Activated CD4-positive, alpha-beta T cell treated with anti-CD3 and anti-CD28 coated beads for 36 hours (primary cell): ENCODE measurements around the gene RPRD1B. TPM values are rescaled to one million over a fixed set of nuclear protein-coding genes. Genes with fewer than 3 reads are reported as not detected.

Experiments used
- ATAC-seq: fragments of 200-7000 bp; cut with Tn5 transposase; one replicate; pipeline ENCODE4 v1.10.0; 2021; ENCODE audit warnings: mild to moderate bottlenecking, moderate library complexity
- CTCF ChIA-PET: fragments of 350-600 bp; sonication (Branson Sonifier 250); formaldehyde crosslinking; loops from one replicate; lab custom pipeline; 2021; ENCODE audit warnings: antibody characterized with exemption; lab: Charles Lee
- POLR2A ChIA-PET: fragments of 350-600 bp; sonication (Branson Sonifier 250); formaldehyde crosslinking; loops from one replicate; lab custom pipeline; 2021; ENCODE audit warnings: antibody characterized with exemption, inconsistent platforms; lab: Charles Lee
- DNase-seq: peaks from one replicate; pipeline ENCODE4 v3.0.0-alpha.2; 2020
- H3K27ac Mint-ChIP-seq: one replicate; pipeline ENCODE4 v1.8.0; 2021; ENCODE audit warnings: mixed read lengths
- H3K27me3 Mint-ChIP-seq: one replicate; pipeline ENCODE4 v1.8.0; 2021; ENCODE audit warnings: mixed read lengths
- H3K36me3 Mint-ChIP-seq: one replicate; pipeline ENCODE4 v1.8.0; 2021; ENCODE audit warnings: low read depth, mixed read lengths
- H3K4me1 Mint-ChIP-seq: one replicate; pipeline ENCODE4 v1.8.0; 2021; ENCODE audit warnings: mixed read lengths
- H3K4me3 Mint-ChIP-seq: one replicate; pipeline ENCODE4 v1.8.0; 2021; ENCODE audit warnings: mild to moderate bottlenecking, moderate library complexity, mixed read lengths
- H3K9me3 Mint-ChIP-seq: one replicate; pipeline ENCODE4 v1.8.0; 2021; ENCODE audit warnings: low read depth, mixed read lengths
- intact Hi-C, 2 experiments: fragments of 100-400 bp; cut with DNase I in 1 of 2; cut with micrococcal nuclease in 1 of 2; formaldehyde crosslinking; loops; one replicate each; pipeline versions ENCODE4 v1.14.2 to v1.15.1; 2022 to 2024; cut with DNase I, micrococcal nuclease
- total RNA-seq, 2 experiments: library from RNA; stranded (reverse); gene quantifications; one replicate each; pipeline ENCODE4 v1.2.3, GENCODE V29; 2021

Gene RPRD1B
- total RNA-seq, 2 experiments from 2014 or later = 29.9 to 36.4 TPM

- intact Hi-C loops = no loop called here
- ATAC-seq = no peak
- H3K27me3 Mint-ChIP-seq = no peaks in the 10 kb centered on the region
- no peaks in the 10 kb centered on the region for H3K9me3 Mint-ChIP-seq
- H3K36me3 Mint-ChIP-seq = no peaks in the 10 kb centered on the region
- ChIA-PET CTCF (interaction anchor here (0.6 kb wide), 1 partner anchor 36 kb away, joined by 3 read pairs; no protein-coding TSS in a partner anchor), POLR2A (no interaction called here)
- no peak for DNase-seq
- H3K4me3 Mint-ChIP-seq = no peak overlapping the region
- H3K4me1 Mint-ChIP-seq = peaks cover 3% of the 10 kb centered on the region
- H3K27ac Mint-ChIP-seq = no peak overlapping the region
Observed at GRCh38 chr20:38126146-38126921, 92.8 kb downstream of the RPRD1B start.

GRCh38 chr20:38126932-38127621 is 93.5 kb downstream of the RPRD1B start:
- Mint-ChIP-seq H3K36me3 (no peaks in the 10 kb centered on the region), H3K27me3 (no peaks in the 10 kb centered on the region), H3K9me3 (no peaks in the 10 kb centered on the region), H3K4me3 (no peak overlapping the region), H3K4me1 (peaks cover 3% of the 10 kb centered on the region), H3K27ac (no peak overlapping the region)
- DNase-seq (no peak), ATAC-seq (no peak)
- ChIA-PET CTCF (no interaction called here), POLR2A (no interaction called here)
- intact Hi-C loops = no loop called here

GRCh38 chr20:38127920-38128528 is 94.5 kb downstream of the RPRD1B start:
- intact Hi-C loops = no loop called here
- H3K9me3 Mint-ChIP-seq = no peaks in the 10 kb centered on the region
- H3K27ac Mint-ChIP-seq = no peak overlapping the region
- ChIA-PET POLR2A (no interaction called here), CTCF (interaction anchor here (1.0 kb wide), 1 partner anchor 13 kb away, joined by 3 read pairs; no protein-coding TSS in a partner anchor)
- peaks cover 3% of the 10 kb centered on the region for H3K4me1 Mint-ChIP-seq
- no peak for ATAC-seq
- no peaks in the 10 kb centered on the region for H3K36me3 Mint-ChIP-seq
- no peak overlapping the region for H3K4me3 Mint-ChIP-seq
- H3K27me3 Mint-ChIP-seq = no peaks in the 10 kb centered on the region
- DNase-seq = no peak

GRCh38 chr20:38128691-38129090 is 95.1 kb downstream of the RPRD1B start:
- Mint-ChIP-seq H3K27me3 (no peaks in the 10 kb centered on the region), H3K36me3 (no peaks in the 10 kb centered on the region), H3K4me3 (no peak overlapping the region), H3K9me3 (no peaks in the 10 kb centered on the region), H3K27ac (no peak overlapping the region), H3K4me1 (no peaks in the 10 kb centered on the region)
- POLR2A ChIA-PET = no interaction called here
- CTCF ChIA-PET = interaction anchor here (1.0 kb wide), 1 partner anchor 13 kb away, joined by 3 read pairs; no protein-coding TSS in a partner anchor
- no peak for ATAC-seq
- no peak for DNase-seq
- intact Hi-C loops = no loop called here

GRCh38 chr20:38129248-38129865 is 95.8 kb downstream of the RPRD1B start:
- H3K27ac Mint-ChIP-seq = no peak overlapping the region
- ChIA-PET CTCF (no interaction called here), POLR2A (no interaction called here)
- ATAC-seq (no peak), DNase-seq (no peak)
- H3K4me1 Mint-ChIP-seq = peaks cover 2% of the 10 kb centered on the region
- intact Hi-C loops = no loop called here
- H3K27me3 Mint-ChIP-seq = no peaks in the 10 kb centered on the region
- no peaks in the 10 kb centered on the region for H3K36me3 Mint-ChIP-seq
- no peaks in the 10 kb centered on the region for H3K9me3 Mint-ChIP-seq
- no peak overlapping the region for H3K4me3 Mint-ChIP-seq

GRCh38 chr20:38129893-38130609 is 96.5 kb downstream of the RPRD1B start:
- H3K27ac Mint-ChIP-seq = no peak overlapping the region
- intact Hi-C loops = no loop called here
- H3K4me3 Mint-ChIP-seq = no peak overlapping the region
- ChIA-PET CTCF (interaction anchor here (1.2 kb wide), 1 partner anchor 91 kb away, joined by 3 read pairs; no protein-coding TSS in a partner anchor), POLR2A (no interaction called here)
- peaks cover 5% of the 10 kb centered on the region for H3K4me1 Mint-ChIP-seq
- H3K9me3 Mint-ChIP-seq = no peaks in the 10 kb centered on the region
- no peak for ATAC-seq
- H3K27me3 Mint-ChIP-seq = no peaks in the 10 kb centered on the region
- H3K36me3 Mint-ChIP-seq = no peaks in the 10 kb centered on the region
- no peak for DNase-seq

- CTCF ChIA-PET = interaction anchor here (1.2 kb wide), 1 partner anchor 90 kb away, joined by 3 read pairs; no protein-coding TSS in a partner anchor
Observed at GRCh38 chr20:38130687-38131587, 97.4 kb downstream of the RPRD1B start.

GRCh38 chr20:38131588-38132121 is 98.1 kb downstream of the RPRD1B start:
- CTCF ChIA-PET = interaction anchor here (1.2 kb wide), 1 partner anchor 90 kb away, joined by 3 read pairs; no protein-coding TSS in a partner anchor
- H3K4me1 Mint-ChIP-seq = peaks cover 5% of the 10 kb centered on the region
- no peak overlapping the region for H3K4me3 Mint-ChIP-seq
- H3K27me3 Mint-ChIP-seq = no peaks in the 10 kb centered on the region
- H3K9me3 Mint-ChIP-seq = no peaks in the 10 kb centered on the region
- no peak for ATAC-seq
- DNase-seq = no peak
- H3K36me3 Mint-ChIP-seq = no peaks in the 10 kb centered on the region
- H3K27ac Mint-ChIP-seq = no peak overlapping the region
- intact Hi-C loops = no loop called here
- POLR2A ChIA-PET = no interaction called here

More at GRCh38 chr20:38130687-38131587, 97.4 kb downstream of the RPRD1B start:
- H3K4me3 Mint-ChIP-seq = no peak overlapping the region
- H3K27ac Mint-ChIP-seq = no peak overlapping the region
- no peaks in the 10 kb centered on the region for H3K9me3 Mint-ChIP-seq
- no peak for ATAC-seq
- POLR2A ChIA-PET = no interaction called here
- peaks cover 5% of the 10 kb centered on the region for H3K4me1 Mint-ChIP-seq
- DNase-seq = no peak
- H3K36me3 Mint-ChIP-seq = no peaks in the 10 kb centered on the region
- intact Hi-C loops = no loop called here
- H3K27me3 Mint-ChIP-seq = no peaks in the 10 kb centered on the region

- Mint-ChIP-seq H3K4me3 (no peak overlapping the region), H3K9me3 (no peaks in the 10 kb centered on the region), H3K27me3 (no peaks in the 10 kb centered on the region), H3K27ac (no peak overlapping the region), H3K4me1 (peaks cover 5% of the 10 kb centered on the region), H3K36me3 (no peaks in the 10 kb centered on the region)
- ChIA-PET POLR2A (no interaction called here), CTCF (no interaction called here)
- intact Hi-C loops = no loop called here
- DNase-seq (no peak), ATAC-seq (no peak)
Observed at GRCh38 chr20:38132156-38132909, 98.8 kb downstream of the RPRD1B start.
